ENCODE measurements around the gene LILRA1.
"Not testable (repeated sequence)": the region's sequence is repeated elsewhere in the genome, so short reads cannot be mapped to it uniquely, and the experiment has no call there.

LILRA1 gene

DNA sequence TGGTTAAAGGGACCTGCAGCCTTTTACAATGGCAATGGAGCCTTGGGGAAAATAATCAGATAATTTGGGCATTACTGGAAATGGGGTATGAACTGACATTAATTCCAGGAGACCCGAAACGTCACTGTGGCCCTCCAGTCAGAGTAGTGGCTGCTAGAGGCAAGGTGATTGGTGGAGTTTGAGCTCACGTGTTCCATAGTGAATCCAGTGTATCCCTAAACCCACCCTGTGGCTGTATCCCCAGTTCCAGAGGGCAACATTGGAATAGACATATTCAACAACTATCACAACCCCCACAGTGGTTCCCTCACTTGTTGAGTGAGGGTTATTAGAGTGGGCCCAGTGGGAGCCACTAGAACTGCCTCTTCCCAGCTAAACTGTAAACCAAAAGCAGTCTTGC lies 23.1 kb upstream of the LILRA1 start:
- H3K36me3 Mint-ChIP-seq (ENCODE audit: low read depth), result no peaks in the 10 kb centered on the region
- no peak overlapping the region for H3K27ac Mint-ChIP-seq
- H3K9me3 Mint-ChIP-seq, result peaks cover 41% of the 10 kb centered on the region
- no peaks in the 10 kb centered on the region for H3K4me1 Mint-ChIP-seq
- no peak overlapping the region for H3K4me3 Mint-ChIP-seq
- H3K27me3 Mint-ChIP-seq (ENCODE audit: low read depth), result no peaks in the 10 kb centered on the region
- no peak for TF ChIP-seq CTCF (IDR thresholded peaks at IDR 0.05; ENCODE audit: unreplicated experiment in 3 of 3)

DNA sequence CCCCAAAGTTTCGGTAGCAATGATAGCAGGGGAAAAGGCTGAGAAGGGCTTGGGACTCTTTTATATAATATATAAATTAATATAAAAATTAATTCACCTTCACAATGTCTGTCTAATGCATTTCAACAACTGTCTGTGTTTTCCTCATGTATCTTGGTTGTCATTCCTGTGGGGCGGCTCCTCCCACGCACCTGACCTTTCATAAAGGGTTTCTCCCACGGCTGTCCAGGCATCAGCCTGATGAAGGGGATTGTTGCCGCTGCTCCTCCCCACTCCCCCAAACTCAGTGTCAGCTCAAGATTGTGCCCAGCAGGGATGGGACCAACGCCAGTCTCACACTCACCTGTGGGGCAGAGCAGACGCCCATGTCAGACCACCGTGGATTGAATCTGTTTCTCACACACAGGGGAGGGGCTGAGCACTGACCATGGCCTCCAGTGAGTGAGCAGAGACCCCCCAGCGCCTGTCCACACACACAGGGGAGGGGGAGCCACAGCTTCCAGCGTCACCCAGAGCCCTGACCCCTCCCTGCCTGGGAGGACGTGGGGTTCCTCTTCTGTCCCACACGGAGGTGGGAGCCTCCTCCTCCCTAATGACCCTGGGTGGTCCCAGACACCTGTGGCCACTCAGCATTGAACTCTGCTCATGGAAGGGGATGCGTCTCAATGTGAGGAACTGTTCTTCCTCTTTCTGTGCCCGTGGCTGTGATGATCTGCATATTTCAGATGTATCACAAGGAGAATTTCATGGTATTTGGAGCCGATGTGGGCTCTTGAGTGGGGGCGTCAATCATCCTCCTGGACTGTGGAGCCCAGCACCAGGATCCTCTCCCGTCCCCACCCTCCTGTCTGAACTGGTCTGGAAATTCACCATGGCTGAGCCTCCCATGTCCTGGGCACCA lies 21.5 kb upstream of the LILRA1 start:
- not testable (repeated sequence) for H3K27ac Mint-ChIP-seq; H3K27me3 Mint-ChIP-seq (ENCODE audit: low read depth); H3K4me1 Mint-ChIP-seq; H3K4me3 Mint-ChIP-seq; H3K36me3 Mint-ChIP-seq (ENCODE audit: low read depth)
- H3K9me3 Mint-ChIP-seq, result peaks cover 36% of the 10 kb centered on the region

DNA sequence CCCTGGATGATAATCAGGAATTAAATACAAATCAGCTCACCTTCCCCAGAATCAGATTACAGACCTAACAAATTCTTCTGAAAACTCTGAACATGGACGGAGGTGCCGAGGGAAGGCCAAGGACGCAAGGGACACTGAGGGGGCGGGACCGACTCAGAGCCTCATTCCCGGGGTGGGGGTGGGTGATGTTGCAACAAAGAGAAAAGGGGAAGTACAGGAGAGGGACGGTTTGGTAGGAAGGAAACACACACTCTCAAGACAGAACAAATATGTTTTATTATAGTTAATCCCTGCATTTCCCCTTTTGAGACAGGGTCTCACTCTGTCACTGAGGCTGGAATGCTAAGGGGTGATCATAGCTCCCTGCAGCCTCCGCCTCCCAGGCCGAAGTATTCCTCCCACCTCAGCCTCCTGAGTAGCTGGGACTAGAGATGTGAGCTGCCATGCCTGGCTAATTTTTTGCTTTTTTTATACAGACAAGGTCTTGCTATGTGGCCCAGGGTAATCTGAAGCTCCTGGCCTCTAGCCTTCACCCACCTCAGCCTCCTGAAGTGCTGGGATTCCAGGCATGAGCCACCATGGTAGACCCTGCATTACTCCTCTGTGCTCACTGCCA lies 20.6 kb upstream of the LILRA1 start:
- Mint-ChIP-seq H3K4me1 (no peaks in the 10 kb centered on the region), H3K27me3 (ENCODE audit: low read depth) (no peaks in the 10 kb centered on the region), H3K4me3 (no peak overlapping the region), H3K36me3 (ENCODE audit: low read depth) (no peaks in the 10 kb centered on the region), H3K9me3 (peaks cover 35% of the 10 kb centered on the region), H3K27ac (no peak overlapping the region)
- TF ChIP-seq CTCF (IDR thresholded peaks at IDR 0.05; ENCODE audit: unreplicated experiment in 3 of 3), result no peak

GRCh38 chr19:54573330-54573872 lies 20.0 kb upstream of the LILRA1 start, which contains the start of gene LILRA2:
TSS of gene LILRA2 (plus strand) at chr19:54573790. CDS start at chr19:54573879, 89 bp downstream.
- H3K4me1 Mint-ChIP-seq, result no peaks in the 10 kb centered on the region
- H3K9me3 Mint-ChIP-seq, result peaks cover 30% of the 10 kb centered on the region
- H3K36me3 Mint-ChIP-seq (ENCODE audit: low read depth), result no peaks in the 10 kb centered on the region

DNA sequence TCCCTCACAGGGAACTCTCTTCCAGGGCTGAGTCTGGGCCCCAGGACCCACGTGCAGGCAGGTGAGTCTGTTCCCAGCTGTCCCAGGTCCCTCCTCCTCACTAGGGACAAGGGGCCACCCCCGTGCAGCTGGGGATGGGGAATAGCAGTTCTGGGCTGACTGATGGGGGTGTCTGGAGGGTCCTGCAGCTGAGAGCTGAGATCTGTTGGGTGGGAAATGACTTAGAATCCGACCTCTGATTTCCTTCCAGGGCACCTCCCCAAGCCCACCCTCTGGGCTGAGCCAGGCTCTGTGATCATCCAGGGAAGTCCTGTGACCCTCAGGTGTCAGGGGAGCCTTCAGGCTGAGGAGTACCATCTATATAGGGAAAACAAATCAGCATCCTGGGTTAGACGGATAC lies 19.4 kb upstream of the LILRA1 start:
- Mint-ChIP-seq H3K27me3 (ENCODE audit: low read depth) (no peaks in the 10 kb centered on the region), H3K4me3 (no peak overlapping the region), H3K36me3 (ENCODE audit: low read depth) (no peaks in the 10 kb centered on the region), H3K27ac (no peak overlapping the region), H3K4me1 (no peaks in the 10 kb centered on the region), H3K9me3 (peaks cover 29% of the 10 kb centered on the region)
- TF ChIP-seq CTCF (IDR thresholded peaks at IDR 0.05; ENCODE audit: unreplicated experiment in 3 of 3), result no peak

More at GRCh38 chr19:54573330-54573872, 20.0 kb upstream of the LILRA1 start, which contains the start of gene LILRA2:
- Mint-ChIP-seq H3K27me3 (ENCODE audit: low read depth) (no peaks in the 10 kb centered on the region), H3K4me3 (no peak within 1 kb of the TSS), H3K27ac (no peak within 1 kb of the TSS)
- TF ChIP-seq CTCF (IDR thresholded peaks at IDR 0.05; ENCODE audit: unreplicated experiment in 3 of 3), result no peak

GRCh38 chr19:54574527-54575056 lies 18.8 kb upstream of the LILRA1 start:
- Mint-ChIP-seq H3K27ac (no peak overlapping the region), H3K27me3 (ENCODE audit: low read depth) (no peaks in the 10 kb centered on the region), H3K9me3 (peaks cover 29% of the 10 kb centered on the region), H3K4me3 (no peak overlapping the region), H3K36me3 (ENCODE audit: low read depth) (no peaks in the 10 kb centered on the region), H3K4me1 (no peaks in the 10 kb centered on the region)
- TF ChIP-seq CTCF (IDR thresholded peaks at IDR 0.05; ENCODE audit: unreplicated experiment in 3 of 3), result no peak

GRCh38 chr19:54575205-54575604 lies 18.2 kb upstream of the LILRA1 start:
- not testable (repeated sequence) for H3K36me3 Mint-ChIP-seq (ENCODE audit: low read depth); H3K4me3 Mint-ChIP-seq; H3K27ac Mint-ChIP-seq; H3K27me3 Mint-ChIP-seq (ENCODE audit: low read depth); H3K4me1 Mint-ChIP-seq
- peaks cover 31% of the 10 kb centered on the region for H3K9me3 Mint-ChIP-seq

Data from nephron (organoid).